OCI-LY1 (cell line): Measurements from ENCODE around the gene OR2A25.

Source experiments
- H2AFZ ChIP-seq: fragments of 200-600 bp; sonication (generic), shearing (Covaris generic); 2 replicates; pipeline ENCODE4 v1.6.0; 2014; ENCODE audit warnings: antibody characterized with exemption, mild to moderate bottlenecking, low read length
- H3F3A ChIP-seq: fragments of 200-600 bp; sonication (generic), shearing (Covaris generic); 2 replicates; pipeline ENCODE4 v1.6.0; 2014; ENCODE audit warnings: mild to moderate bottlenecking, antibody characterized with exemption, low read length, moderate library complexity; ENCODE audit not compliant: insufficient read depth
- H3K27ac ChIP-seq: fragments of 200-600 bp; sonication (generic); 2 replicates; pipeline ENCODE4 v1.5.1; 2014; ENCODE audit warnings: low read length, mixed run types, mild to moderate bottlenecking, low read depth; ENCODE audit not compliant: poor library complexity, severe bottlenecking
- H3K27me3 ChIP-seq: fragments of 200-600 bp; sonication (generic); 2 replicates; pipeline ENCODE4 v1.6.0; 2014; ENCODE audit warnings: antibody characterized with exemption, mild to moderate bottlenecking, low read length, moderate library complexity; ENCODE audit not compliant: insufficient read depth
- H3K36me3 ChIP-seq: fragments of 200-600 bp; sonication (generic); 2 replicates; pipeline ENCODE4 v1.6.1; 2014; ENCODE audit warnings: mild to moderate bottlenecking, antibody characterized with exemption, low read length, moderate library complexity, mixed read lengths; ENCODE audit not compliant: insufficient read depth
- H3K4me1 ChIP-seq: fragments of 200-600 bp; sonication (generic); 2 replicates; pipeline ENCODE4 v1.5.1; 2014; ENCODE audit warnings: mild to moderate bottlenecking, low read length, moderate library complexity; ENCODE audit not compliant: insufficient read depth, severe bottlenecking
- H3K4me2 ChIP-seq: fragments of 200-600 bp; sonication (generic), shearing (Covaris generic); 2 replicates; pipeline ENCODE4 v1.6.1; 2014; ENCODE audit warnings: low read length
- H3K4me3 ChIP-seq: fragments of 200-600 bp; sonication (generic); 2 replicates; pipeline ENCODE4 v1.5.1; 2014; ENCODE audit warnings: low read length, low read depth, mild to moderate bottlenecking, mixed read lengths; ENCODE audit not compliant: poor library complexity, severe bottlenecking
- H3K79me2 ChIP-seq: fragments of 200-600 bp; shearing (Covaris generic); 2 replicates; pipeline ENCODE4 v1.6.1; 2016; ENCODE audit warnings: mixed run types, low read length, mixed read lengths; ENCODE audit not compliant: insufficient read depth
- H3K9ac ChIP-seq: fragments of 200-600 bp; sonication (generic), shearing (Covaris generic); 2 replicates; pipeline ENCODE4 v1.6.1; 2014; ENCODE audit warnings: mild to moderate bottlenecking, low read length, mixed read lengths
- H3K9me2 ChIP-seq: fragments of 200-600 bp; sonication (generic), shearing (Covaris generic); 2 replicates; pipeline ENCODE4 v1.6.1; 2014; ENCODE audit warnings: low read depth, mild to moderate bottlenecking, low read length, mixed read lengths
- H3K9me3 ChIP-seq: fragments of 200-600 bp; shearing (Covaris generic); 2 replicates; pipeline ENCODE4 v1.6.1; 2014; ENCODE audit warnings: low read length, mixed read lengths
- H4K20me1 ChIP-seq: fragments of 200-600 bp; sonication (generic), shearing (Covaris generic); 2 replicates; pipeline ENCODE4 v1.6.0; 2016; ENCODE audit warnings: mild to moderate bottlenecking, low read length; ENCODE audit not compliant: insufficient read depth
- EZH2 ChIP-seq: fragments of 200-600 bp; sonication (generic), shearing (Covaris generic); IDR thresholded peaks from 2 replicates; pipeline ENCODE4 v1.8.0; 2017; ENCODE audit warnings: borderline replicate concordance, mixed run types, mild to moderate bottlenecking, antibody characterized with exemption, low read length, moderate library complexity, mixed read lengths
- TF ChIP-seq, protein P1 (sequence below): fragments of 200-600 bp; sonication (generic), shearing (Covaris generic); IDR thresholded peaks from 2 replicates; pipeline ENCODE4 v1.5.1; 2017; ENCODE audit warnings: mild to moderate bottlenecking, antibody characterized with exemption, low read length, moderate library complexity, mixed read lengths

Gene OR2A25

DNA sequence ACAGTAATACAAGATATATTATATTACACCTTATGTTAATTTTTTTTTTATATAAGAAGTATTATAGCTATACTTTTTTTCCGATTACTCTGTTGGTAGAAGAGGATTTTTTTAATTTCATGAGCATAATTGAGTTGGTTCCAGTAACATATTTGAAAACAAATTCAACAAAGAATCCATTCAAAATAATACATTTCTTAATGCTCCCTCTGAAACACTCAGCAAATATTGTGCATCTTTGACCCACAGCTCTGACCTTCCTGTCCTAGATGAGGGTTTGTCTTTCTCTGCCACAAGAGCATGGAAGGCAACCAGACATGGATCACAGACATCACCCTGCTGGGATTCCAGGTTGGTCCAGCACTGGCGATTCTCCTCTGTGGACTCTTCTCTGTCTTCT lies 39.7 kb downstream of the OR2A25 start, which contains the start of gene OR2A2:
TSS of gene OR2A2 (plus strand) at position 301 of the 400 bp plus-strand sequence. CDS start at position 301, 0 bp downstream.
- Histone ChIP-seq H3K4me1 (no peaks in the 10 kb centered on the region), H2AFZ (no peak within 1 kb of the TSS), H3K79me2 (no peaks in the 10 kb centered on the region), H3F3A (no peaks in the 10 kb centered on the region), H3K36me3 (no peaks in the 10 kb centered on the region), H4K20me1 (no peaks in the 10 kb centered on the region), H3K4me2 (no peak within 1 kb of the TSS), H3K9ac (no peak within 1 kb of the TSS), H3K9me2 (no peaks in the 10 kb centered on the region), H3K9me3 (no peaks in the 10 kb centered on the region), H3K27ac (no peak within 1 kb of the TSS), H3K4me3 (no peak within 1 kb of the TSS), H3K27me3 (no peaks in the 10 kb centered on the region)
- no peak for TF ChIP-seq EZH2
- TF ChIP-seq, protein P1, sequence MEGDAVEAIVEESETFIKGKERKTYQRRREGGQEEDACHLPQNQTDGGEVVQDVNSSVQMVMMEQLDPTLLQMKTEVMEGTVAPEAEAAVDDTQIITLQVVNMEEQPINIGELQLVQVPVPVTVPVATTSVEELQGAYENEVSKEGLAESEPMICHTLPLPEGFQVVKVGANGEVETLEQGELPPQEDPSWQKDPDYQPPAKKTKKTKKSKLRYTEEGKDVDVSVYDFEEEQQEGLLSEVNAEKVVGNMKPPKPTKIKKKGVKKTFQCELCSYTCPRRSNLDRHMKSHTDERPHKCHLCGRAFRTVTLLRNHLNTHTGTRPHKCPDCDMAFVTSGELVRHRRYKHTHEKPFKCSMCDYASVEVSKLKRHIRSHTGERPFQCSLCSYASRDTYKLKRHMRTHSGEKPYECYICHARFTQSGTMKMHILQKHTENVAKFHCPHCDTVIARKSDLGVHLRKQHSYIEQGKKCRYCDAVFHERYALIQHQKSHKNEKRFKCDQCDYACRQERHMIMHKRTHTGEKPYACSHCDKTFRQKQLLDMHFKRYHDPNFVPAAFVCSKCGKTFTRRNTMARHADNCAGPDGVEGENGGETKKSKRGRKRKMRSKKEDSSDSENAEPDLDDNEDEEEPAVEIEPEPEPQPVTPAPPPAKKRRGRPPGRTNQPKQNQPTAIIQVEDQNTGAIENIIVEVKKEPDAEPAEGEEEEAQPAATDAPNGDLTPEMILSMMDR = no peak

DNA sequence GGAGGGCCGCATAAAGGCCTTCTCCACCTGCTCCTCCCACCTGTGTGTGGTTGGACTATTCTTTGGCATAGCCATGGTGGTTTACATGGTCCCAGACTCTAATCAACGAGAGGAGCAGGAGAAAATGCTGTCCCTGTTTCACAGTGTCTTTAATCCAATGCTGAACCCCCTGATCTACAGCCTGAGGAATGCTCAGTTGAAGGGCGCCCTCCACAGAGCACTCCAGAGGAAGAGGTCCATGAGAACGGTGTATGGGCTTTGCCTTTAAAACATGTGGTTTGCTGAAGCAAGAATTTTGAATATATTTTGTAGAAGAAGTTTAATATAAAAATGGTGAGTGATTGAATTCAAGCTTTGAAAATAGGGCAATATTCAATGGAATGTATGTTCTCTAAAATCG lies 40.7 kb downstream of the OR2A25 start:
- no peaks in the 10 kb centered on the region for H4K20me1 ChIP-seq
- no peaks in the 10 kb centered on the region for H3K4me1 ChIP-seq
- H3K9me3 ChIP-seq = no peaks in the 10 kb centered on the region
- H3K9ac ChIP-seq = no peak overlapping the region
- TF ChIP-seq EZH2 = no peak
- TF ChIP-seq, protein P1 = no peak
- no peaks in the 10 kb centered on the region for H3K27me3 ChIP-seq
- H3K9me2 ChIP-seq = no peaks in the 10 kb centered on the region; the same call in 1 of the 2 replicates
- no peak overlapping the region for H3K4me3 ChIP-seq
- no peaks in the 10 kb centered on the region for H3K79me2 ChIP-seq
- H3K27ac ChIP-seq = no peak overlapping the region
- H3F3A ChIP-seq = no peaks in the 10 kb centered on the region
- H3K36me3 ChIP-seq = no peaks in the 10 kb centered on the region
- H3K4me2 ChIP-seq = no peak overlapping the region
- H2AFZ ChIP-seq = no peak overlapping the region

GRCh38 chr7:144113651-144114050 lies 44.0 kb downstream of the OR2A25 start:
- no peaks in the 10 kb centered on the region for H3K36me3 ChIP-seq
- no peaks in the 10 kb centered on the region for H3K4me1 ChIP-seq
- 0 out of 2 replicates have a peak, but pooled peaks cover 3% of the 10 kb centered on the region for H3F3A ChIP-seq

More at GRCh38 chr7:144113651-144114050, 44.0 kb downstream of the OR2A25 start:
- H3K4me2 ChIP-seq = no peak overlapping the region
- H3K9ac ChIP-seq = no peak overlapping the region
- H3K27me3 ChIP-seq = no peaks in the 10 kb centered on the region
- no peak overlapping the region for H3K4me3 ChIP-seq
- H3K9me2 ChIP-seq = no peaks in the 10 kb centered on the region; the same call in 1 of the 2 replicates
- no peaks in the 10 kb centered on the region for H3K79me2 ChIP-seq
- no peak overlapping the region for H3K27ac ChIP-seq
- TF ChIP-seq, protein P1 = no peak
- TF ChIP-seq EZH2 = no peak
- H4K20me1 ChIP-seq = no peaks in the 10 kb centered on the region
- no peaks in the 10 kb centered on the region for H3K9me3 ChIP-seq
- H2AFZ ChIP-seq = no peak overlapping the region
